K562 (cell line): ENCODE data around the gene ID2. TPM values are rescaled to one million over a fixed set of nuclear protein-coding genes. Genes with fewer than 3 reads are reported as not detected.

ENCODE experiments used
- BCLAF1 ChIP-seq, 2 experiments: fragments of 450-650 bp in 1 of 2; IDR thresholded peaks; 2 replicates each; pipeline ENCODE4 v1.6.1; 2011 to 2017; ENCODE audit warnings: low read depth in 2 of 2, antibody characterized with exemption in 1 of 2, borderline replicate concordance in 1 of 2, low read length in 1 of 2, mild to moderate bottlenecking in 1 of 2, mixed read lengths in 1 of 2; ENCODE audit not compliant: control insufficient read depth in 1 of 2
- CREB3L1 ChIP-seq: fragments of 450-650 bp; IDR thresholded peaks from 2 replicates; pipeline ENCODE4 v1.6.1; 2014; ENCODE audit warnings: low read depth, mild to moderate bottlenecking, moderate library complexity, borderline replicate concordance
- GMEB1 ChIP-seq: fragments of 250-450 bp; sonication (Bioruptor Pico); IDR thresholded peaks from 2 replicates; pipeline ENCODE4 v1.4.0; 2020; ENCODE audit warnings: mild to moderate bottlenecking
- NEUROD1 ChIP-seq: fragments of 150-350 bp; IDR thresholded peaks from 2 replicates; pipeline ENCODE4 v1.6.1; 2014; ENCODE audit warnings: borderline replicate concordance, low read length, low read depth; ENCODE audit not compliant: partially characterized antibody
- SMAD4 ChIP-seq: fragments of 250-450 bp; sonication (Bioruptor Pico); conservative IDR thresholded peaks from 2 replicates; pipeline ENCODE4 v1.8.0; 2021; ENCODE audit warnings: inconsistent platforms, mild to moderate bottlenecking, moderate library complexity
- SRSF1 ChIP-seq: fragments of 200-400 bp; formaldehyde crosslinking; IDR thresholded peaks from 2 replicates; pipeline ENCODE4 v1.6.1; 2017; ENCODE audit warnings: mild to moderate bottlenecking, low read depth, low read length, moderate library complexity
- SUPT5H ChIP-seq: fragments of 450-650 bp; IDR thresholded peaks from 2 replicates; pipeline ENCODE4 v1.6.1; 2016
- TCF15 ChIP-seq: fragments of 250-450 bp; sonication (Bioruptor Pico); IDR thresholded peaks from 2 replicates; pipeline ENCODE4 v1.8.0; 2022; ENCODE audit warnings: moderate library complexity, mild to moderate bottlenecking, inconsistent platforms
- ZBTB11 ChIP-seq, 3 experiments: fragments of 200-800 bp in 1 of 3; fragments of 250-450 bp in 1 of 3; fragments of 450-650 bp in 1 of 3; sonication (Bioruptor Pico) in 1 of 3; sonication (Bioruptor generic) in 1 of 3; formaldehyde crosslinking in 1 of 3; IDR thresholded peaks; 2 replicates each; pipeline versions ENCODE4 v1.6.1 to v1.8.0; 2016 to 2022; ENCODE audit warnings: mild to moderate bottlenecking in 2 of 3, missing genetic modification characterization in 2 of 3, missing compliant biosample characterization in 1 of 3, moderate library complexity in 1 of 3
- ZMIZ1 ChIP-seq, 2 experiments: fragments of 150-350 bp in 1 of 2; IDR thresholded peaks; 2 replicates each; pipeline ENCODE4 v1.6.1; 2012 to 2016; ENCODE audit warnings: low read depth in 2 of 2, low read length in 2 of 2, mild to moderate bottlenecking in 1 of 2, moderate library complexity in 1 of 2
- polyA plus RNA-seq, 8 experiments: library from polyadenylated mRNA; depleted of rRNA in 4 of 8; stranded (reverse) in 5 of 8; unstranded in 3 of 8; fragments of >200 nt; fragmentation: Nextera tagmentation in 2 of 8; fragmentation: Illumina TruSeq in 1 of 8; extraction: Ambion mirVana in 2 of 8; extraction: Trizol in 1 of 8; gene quantifications; 2 replicates each; pipeline versions ENCODE4 v1.2.1 to v1.2.3, GENCODE V29; 2011 to 2014; ENCODE audit warnings: inconsistent platforms in 1 of 8, missing spikeins in 1 of 8
- total RNA-seq, 7 experiments: library from RNA; depleted of rRNA in 6 of 7; stranded (reverse); fragments of >200 nt in 6 of 7; fragmentation: Illumina TruSeq in 2 of 7; extraction: Trizol in 2 of 7; gene quantifications; 2 replicates each; pipeline versions ENCODE4 v1.2.1 to v1.2.3, GENCODE V29; 2011 to 2021; ENCODE audit warnings: low replicate concordance in 1 of 7

Gene ID2
- total and polyA plus RNA-seq, 9 of the 15 experiments (the other 6 are each of a cell fraction or from before 2014, with no cell fraction given): 8.0 to 35.7 (median 16.6) TPM

GRCh38 chr2:8684878-8685696, 3.2 kb downstream of the ID2 start (continued):
- TF ChIP-seq CREB3L1: no peak
- TF ChIP-seq GMEB1 (CRISPR knock-in tag): no peak
- TF ChIP-seq ZMIZ1 (IDR thresholded peaks at IDR 0.05; ENCODE audit: low read depth in 2 of 2, low read length in 2 of 2): no peak
- TF ChIP-seq BCLAF1 (IDR thresholded peaks at IDR 0.05; ENCODE audit: borderline replicate concordance in 1 of 2, control insufficient read depth in 1 of 2, low read depth in 2 of 2, low read length in 1 of 2): no peak
- no peak for TF ChIP-seq SUPT5H
- no peak for TF ChIP-seq SMAD4 (CRISPR knock-in tag)
- no peak for TF ChIP-seq TCF15 (CRISPR knock-in tag)
- no peak for TF ChIP-seq NEUROD1
- no peak; a peak in 1 of 6 replicates for TF ChIP-seq ZBTB11 (CRISPR knock-in tag; IDR thresholded peaks at IDR 0.05)
- no peak for TF ChIP-seq SRSF1
